Hematopoietic multipotent progenitor cell treated with erythropoietin and hydrocortisone succinate and interleukin-3 and kit ligand, for 17 days (in vitro differentiated cells): ENCODE measurements around the gene SORBS1.
A peak's percentile ranks its signal among the peaks of the same experiment; 100 is the strongest.

ENCODE experiments used
- DNase-seq: peaks from one replicate; pipeline ENCODE4 v3.0.0-alpha.2; 2015; ENCODE audit warnings: low spot score

Gene SORBS1

GRCh38 chr10:95513941-95514392, 47.2 kb downstream of the SORBS1 start:
- DNase-seq, result peak; percentile 63

GRCh38 chr10:95513008-95513589, 48.1 kb downstream of the SORBS1 start:
- no peak for DNase-seq

DNA sequence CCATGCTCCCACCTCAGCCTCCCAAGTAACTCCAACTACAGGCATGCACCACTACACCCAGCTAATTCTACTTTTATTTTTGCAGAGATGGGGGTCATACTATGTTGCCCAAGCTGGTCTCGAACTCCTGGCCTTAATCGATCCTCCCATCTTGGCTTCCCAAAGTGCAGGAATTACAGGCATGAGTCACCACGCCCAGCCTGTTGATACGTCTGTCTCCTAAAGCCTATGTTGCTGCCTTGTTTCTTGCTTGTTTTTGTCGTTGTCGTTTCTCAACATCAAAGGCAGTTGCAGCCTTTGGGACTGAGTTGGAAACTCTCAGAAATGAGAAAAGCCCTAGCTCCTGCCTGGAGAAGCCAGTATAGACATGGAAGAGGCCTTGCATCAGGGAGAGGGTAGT, 49.9 kb downstream of the SORBS1 start:
- DNase-seq, result no peak

- DNase-seq, result no peak
Measured at GRCh38 chr10:95509251-95509650, 51.9 kb downstream of the SORBS1 start.

DNA sequence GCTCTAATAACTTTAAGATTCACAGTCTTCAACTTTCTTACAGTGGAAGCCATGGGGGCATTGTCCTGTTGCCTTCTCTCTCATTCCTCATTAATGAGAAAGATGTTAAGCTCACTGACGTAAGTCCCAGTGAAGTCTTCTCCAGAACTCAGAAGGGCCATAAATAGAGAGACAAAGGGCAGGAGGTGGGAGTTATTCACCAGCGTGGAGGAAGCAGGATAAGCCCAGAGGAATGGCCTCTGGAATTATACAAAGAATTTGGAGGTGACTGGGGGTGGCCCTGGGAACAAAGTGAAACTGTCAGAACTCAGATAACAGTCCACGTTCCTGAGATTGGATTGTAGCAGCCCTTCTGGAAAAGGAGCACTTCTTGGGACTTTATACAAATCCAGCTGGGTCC, 52.4 kb downstream of the SORBS1 start:
- DNase-seq, result no peak

DNA sequence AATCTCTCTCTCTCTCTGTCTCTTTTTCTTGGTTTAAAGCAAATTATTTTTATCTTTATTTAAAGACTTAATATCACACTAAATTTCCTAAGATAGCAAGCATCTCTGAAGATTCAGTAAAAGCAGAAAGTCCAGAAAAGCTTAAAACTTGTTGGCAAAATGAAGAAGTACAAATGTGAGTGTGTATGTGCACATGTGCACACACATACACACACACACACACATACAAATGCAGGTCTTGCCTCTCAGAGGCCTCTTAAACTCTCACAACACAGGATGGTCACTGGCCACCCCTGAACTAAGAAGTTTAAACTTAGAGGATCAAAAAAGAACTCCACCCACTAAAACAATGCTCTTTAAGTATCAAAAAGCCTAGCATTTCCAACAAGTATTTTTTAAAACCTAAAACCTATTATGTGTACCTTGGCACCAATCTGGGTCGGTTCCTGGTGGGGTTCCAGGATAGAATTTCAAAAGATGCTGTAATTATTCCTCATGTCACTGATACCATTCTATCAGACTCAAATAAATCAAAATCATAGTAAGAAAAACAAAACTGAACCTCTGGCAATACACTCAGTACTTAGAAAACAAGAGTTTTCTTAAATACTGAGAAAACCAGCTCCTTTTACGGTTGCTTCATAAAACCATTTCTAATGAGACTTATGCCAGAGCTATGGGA, 55.0 kb downstream of the SORBS1 start:
- no peak for DNase-seq

DNA sequence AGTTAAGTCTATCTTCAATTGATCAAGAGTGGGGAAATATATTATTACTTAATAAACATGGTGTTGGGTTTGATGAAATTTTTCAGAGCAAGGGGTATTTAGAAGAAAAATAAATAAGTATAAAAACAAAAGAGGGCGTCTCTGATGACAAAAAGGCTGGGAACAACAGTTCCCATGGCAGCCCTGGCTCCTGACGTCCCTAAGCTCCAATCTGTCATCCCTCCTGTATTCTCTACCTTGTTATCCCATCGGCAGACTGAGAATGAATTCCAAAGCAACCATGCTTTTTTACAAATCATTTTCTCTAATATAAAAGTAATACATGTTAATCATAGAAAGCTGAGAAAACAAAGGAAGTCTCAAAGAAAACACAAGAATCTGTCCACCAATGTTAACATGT, 55.5 kb downstream of the SORBS1 start:
- DNase-seq, result no peak

GRCh38 chr10:95505084-95505610, 56.0 kb downstream of the SORBS1 start:
- DNase-seq, result no peak

GRCh38 chr10:95504246-95504691, 56.9 kb downstream of the SORBS1 start:
- DNase-seq, result peak; percentile 76

- no peak for DNase-seq
Measured at GRCh38 chr10:95503526-95503925, 57.6 kb downstream of the SORBS1 start.

DNA sequence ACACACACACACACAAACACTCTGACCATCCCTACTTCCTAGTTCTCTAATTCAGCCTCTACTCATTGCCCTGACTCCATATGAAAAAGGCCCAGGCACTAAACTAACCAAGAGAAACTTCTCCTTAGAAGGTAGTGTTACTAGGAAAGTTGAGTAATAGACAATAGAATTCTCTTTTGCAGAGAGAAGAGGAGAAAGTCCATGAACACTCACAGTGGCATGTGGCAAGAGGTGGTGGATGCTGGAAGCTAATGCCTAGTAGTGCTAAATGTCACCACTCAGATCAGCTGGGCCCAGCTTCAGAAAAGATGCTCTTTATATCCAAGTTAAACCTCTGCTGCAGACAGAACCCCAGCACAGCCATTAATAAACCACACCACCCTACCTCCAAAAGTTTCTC, 58.2 kb downstream of the SORBS1 start:
- DNase-seq, result no peak

GRCh38 chr10:95502377-95502776, 58.8 kb downstream of the SORBS1 start:
- DNase-seq, result no peak

DNA sequence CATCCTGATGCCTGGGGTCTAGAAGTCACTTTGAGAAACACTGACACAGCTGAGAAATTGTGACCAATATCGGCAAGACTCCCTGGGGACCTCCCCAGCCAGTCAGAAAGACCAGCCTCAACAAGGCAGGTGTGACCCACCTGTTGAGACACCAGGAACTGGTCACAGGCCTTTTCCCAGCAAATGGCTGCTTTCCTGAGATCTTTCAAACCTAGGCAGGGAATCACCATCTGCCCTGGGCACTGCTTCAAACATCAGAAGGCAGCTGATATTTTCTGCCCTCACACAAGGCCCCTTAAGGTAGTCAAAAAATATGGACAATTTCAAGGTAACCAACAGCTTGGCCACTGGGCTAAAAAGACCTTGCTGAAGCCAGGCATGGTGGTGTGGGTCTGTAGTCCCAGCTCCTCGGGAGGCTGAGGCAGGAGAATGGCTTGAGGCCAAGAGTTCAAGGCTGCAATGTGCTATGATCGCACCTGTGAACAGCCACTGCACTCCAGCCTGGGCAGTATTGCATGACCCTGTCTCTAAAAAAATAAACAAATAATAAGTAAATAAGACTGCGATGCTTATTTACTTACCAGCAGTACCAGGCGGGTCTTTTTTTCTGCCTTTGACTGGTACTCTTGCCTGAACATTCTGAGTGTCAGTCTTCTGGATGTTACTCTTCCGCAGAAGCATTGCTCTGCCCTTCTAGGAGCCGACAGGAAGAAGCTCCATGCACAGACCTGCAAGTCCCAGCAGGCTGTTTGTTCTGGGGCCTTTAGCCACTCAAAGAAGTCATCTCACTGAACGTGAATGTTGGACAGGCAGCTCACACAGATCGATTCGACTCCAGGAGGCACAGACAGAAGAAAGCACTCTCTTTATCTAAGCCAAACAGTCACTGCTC, 59.7 kb downstream of the SORBS1 start:
- DNase-seq, result peak; percentile 38

GRCh38 chr10:95500649-95501048, 60.5 kb downstream of the SORBS1 start:
- DNase-seq, result no peak

DNA sequence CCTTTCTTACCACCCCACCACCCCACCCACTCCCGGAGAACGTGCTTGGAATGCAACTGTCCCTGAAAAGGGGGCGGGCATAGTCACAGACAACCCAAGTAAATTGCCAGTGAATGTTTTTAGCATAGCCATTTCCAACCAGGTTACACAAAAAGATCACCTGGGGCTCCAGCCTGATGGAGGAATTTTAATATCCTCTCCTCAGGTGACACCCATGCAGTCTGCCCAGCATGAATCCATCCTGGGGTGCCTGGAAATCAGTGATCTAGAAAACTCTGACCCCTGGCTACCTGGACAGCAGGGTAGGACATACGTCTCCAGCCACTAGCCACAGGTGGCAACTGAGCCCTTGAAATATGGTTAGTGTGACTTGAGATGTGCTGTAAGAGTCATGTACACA, 61.1 kb downstream of the SORBS1 start:
- DNase-seq, result no peak

DNA sequence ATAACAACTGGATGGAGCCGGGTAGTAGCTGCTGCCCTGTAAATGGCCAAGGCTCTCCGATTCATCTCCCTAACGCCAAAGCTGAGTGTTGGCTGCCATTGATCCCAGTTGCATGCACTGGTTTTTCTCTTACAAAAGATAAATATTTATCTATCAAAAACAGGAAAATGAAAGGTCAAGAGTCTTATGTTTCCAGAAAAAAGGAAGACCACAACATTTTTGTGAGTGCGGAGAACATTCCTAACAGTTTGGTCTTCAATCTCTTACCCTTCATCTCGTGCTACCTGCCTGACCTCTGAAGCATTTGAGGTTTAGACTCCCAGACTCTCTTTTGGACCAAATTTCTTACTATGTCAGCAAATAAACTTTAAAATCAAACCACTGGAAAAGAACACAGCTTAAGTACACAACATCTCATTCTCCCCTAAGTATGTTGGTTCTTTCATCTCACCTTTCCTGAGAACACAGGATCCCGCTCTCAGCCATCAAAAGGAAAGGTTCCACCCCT, 61.6 kb downstream of the SORBS1 start:
- DNase-seq, result no peak

- no peak for DNase-seq
Measured at GRCh38 chr10:95496951-95497350, 64.2 kb downstream of the SORBS1 start.

- DNase-seq, result no peak
Measured at GRCh38 chr10:95496246-95496911, 64.8 kb downstream of the SORBS1 start.

GRCh38 chr10:95493862-95494261, 67.3 kb downstream of the SORBS1 start:
- no peak for DNase-seq

GRCh38 chr10:95487994-95488393, 73.2 kb downstream of the SORBS1 start:
- DNase-seq, result no peak

DNA sequence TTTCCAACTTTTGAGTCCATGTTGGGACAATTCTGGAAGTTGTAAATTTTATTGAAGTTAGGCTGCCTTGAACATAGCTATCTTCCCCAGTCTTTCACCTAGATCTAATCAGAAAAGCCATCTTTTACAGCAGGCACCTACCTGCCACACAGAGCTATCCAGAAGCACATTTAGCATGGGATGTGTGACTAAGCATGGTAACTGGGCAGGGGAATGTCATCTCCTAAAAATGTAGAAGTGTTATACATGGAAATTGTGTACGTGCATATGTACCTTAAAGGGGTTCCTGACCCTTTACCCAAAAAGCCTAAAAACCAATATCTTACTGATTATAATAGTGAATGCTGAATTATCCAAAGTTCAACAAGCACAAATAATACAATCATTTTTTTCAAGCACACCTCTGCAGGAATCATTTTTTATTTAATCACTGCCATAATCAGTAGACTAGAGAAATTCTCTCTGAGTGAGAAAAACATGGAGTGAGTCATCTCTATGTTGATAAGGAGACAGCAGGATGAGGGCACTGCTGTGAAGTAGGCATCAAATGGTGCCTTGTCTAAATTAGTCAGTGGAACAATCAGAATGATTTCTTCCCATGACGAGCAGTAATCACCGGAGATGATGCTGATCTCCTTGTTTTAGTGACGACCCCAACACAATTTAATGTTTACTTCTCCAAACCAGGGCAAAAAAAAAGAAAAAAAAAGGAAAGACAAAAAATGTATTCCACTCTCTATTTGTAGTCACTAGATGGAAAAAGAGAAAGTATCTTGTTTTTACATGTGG, 75.9 kb downstream of the SORBS1 start:
- no peak for DNase-seq
